Activated CD4-positive, alpha-beta T cell treated with anti-CD3 and anti-CD28 coated beads for 48 hours (primary cell): ENCODE measurements around the gene OR6K2.
"Not testable (repeated sequence)": the region's sequence is repeated elsewhere in the genome, so short reads cannot be mapped to it uniquely, and the experiment has no call there.

Source experiments
- DNase-seq: peaks from one replicate; pipeline ENCODE4 v3.0.0-alpha.2; 2020

Gene OR6K2, protein sequence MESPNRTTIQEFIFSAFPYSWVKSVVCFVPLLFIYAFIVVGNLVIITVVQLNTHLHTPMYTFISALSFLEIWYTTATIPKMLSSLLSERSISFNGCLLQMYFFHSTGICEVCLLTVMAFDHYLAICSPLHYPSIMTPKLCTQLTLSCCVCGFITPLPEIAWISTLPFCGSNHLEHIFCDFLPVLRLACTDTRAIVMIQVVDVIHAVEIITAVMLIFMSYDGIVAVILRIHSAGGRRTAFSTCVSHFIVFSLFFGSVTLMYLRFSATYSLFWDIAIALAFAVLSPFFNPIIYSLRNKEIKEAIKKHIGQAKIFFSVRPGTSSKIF

DNA sequence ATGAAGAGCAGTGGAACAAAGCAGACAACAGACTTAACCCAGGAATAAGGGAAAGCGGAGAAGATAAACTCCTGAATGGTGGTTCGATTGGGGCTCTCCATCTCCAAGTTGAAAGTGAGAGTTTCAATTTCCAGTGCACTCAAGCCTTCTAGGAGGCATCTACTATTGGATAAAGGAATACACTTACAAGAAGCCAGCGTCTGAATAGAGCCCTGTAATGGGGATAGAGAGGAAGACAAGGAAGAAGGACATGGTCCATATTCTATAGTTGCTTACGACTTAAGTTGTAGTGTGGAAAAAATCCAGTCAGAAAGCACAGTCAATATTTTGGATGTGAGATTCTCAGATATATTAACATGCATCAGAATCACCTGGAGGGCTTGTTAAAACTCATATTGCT, at the start of gene OR6K2:
OR6K2 (minus strand) TSS at position 101 of the 400 bp plus-strand sequence; CDS start at position 101, 0 bp downstream.
- no peak for DNase-seq

DNA sequence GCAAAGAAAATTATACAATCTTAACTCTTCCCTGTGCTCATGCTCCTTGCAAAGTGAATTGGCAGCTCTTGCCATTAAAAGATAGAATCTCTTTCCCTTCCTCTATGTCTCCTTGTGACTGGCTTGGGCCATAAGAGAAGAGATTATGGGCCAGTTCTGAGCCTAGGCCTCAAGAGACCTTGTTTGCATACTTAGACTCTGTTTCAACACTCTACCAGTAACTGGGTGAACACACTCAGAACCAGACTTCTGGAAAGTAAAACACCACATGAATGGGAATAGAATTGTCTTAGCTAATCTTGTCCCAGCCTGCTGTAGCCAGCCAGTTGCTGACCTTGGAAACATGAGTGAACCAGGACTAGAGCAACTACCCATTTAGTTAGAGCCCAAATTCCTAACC, 35.4 kb upstream of the OR6K2 start:
- no peak for DNase-seq

DNA sequence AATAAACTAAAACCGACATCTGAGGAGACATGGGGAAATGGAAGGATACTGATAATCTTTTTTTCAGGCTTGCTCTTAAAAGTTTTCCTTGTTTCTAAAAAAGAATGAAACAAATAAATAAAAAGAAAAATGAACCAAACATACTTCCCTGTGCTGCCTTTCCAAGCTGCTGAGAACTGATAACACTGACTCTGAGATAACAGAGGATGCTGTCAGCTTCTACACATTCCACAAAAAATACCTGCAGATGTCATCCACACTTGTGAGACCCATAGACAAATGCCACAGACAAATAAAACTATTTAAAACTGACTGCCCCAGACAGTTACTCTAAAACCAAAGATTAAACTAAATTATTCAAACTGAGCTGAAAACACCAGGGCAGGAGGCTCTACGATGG, 32.1 kb upstream of the OR6K2 start:
- no peak for DNase-seq

DNA sequence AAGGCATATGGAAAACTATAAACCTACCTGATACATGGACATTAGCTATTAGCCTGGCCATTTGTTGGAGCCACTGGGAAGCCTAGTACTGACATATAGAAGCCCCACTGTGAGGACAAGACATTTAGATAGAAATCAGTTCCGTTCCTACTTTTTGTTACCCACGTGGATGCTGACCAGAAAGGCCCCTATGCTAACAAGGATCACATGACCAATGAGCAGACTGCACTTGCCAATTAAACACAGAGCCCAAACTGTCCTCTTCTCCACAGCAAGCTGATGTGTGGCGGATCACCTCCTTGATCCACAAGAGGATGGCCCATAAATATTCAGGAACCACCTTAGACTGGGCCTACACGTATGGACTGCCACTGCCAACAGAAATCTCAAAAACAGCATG, 31.3 kb upstream of the OR6K2 start:
- DNase-seq, result no peak

DNA sequence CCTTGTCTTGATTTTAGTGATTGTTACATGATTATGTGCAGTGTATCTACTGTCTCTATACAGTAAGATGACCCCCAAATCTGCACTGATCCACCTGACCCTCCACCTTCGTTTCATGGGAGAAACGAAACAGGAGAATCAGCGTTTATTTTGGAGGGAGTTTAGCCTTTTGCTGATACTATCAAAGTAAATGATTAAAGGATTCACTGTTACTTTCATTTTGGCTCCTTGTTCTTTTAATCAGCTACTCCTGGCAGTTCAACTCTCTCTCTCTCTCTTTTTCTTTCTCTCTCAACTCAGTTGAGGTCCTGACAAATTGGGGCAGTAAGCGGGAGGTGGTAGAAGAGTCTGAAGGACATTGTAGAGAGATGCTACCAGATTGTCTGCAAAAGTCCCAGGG, 30.0 kb upstream of the OR6K2 start:
- no peak for DNase-seq

DNA sequence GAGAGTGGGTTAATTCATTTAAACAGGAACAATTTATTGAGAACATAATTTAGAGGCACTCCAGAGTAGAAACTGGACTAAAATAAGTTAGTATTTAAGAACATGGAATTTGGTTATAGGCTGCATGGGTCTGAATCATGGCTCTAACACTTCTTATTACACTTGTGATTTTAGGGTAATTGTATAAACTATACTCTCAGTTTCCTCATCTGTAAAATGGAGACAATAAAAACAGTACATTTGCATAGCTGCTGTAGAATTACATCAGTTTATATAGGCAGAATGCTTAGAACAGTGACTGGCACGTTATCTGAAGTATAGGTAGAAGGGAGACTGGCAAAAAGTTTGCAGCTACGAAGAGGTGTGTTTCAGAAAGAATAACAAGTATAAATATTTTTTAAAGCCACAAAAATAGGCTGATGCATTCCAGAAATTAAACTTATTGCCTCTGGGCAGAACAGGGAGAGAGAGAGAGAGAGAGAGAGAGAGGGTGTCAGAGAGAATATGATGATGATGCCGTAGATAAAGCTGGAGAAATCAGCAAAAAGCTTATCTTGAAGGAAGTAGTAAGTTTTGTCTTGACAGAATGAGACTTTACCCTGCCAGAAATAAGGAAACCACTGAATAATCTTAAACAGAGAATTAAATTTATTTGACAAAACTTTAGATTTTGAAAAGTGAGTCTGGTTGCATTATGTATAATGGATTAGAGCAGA, 28.2 kb upstream of the OR6K2 start:
- DNase-seq, result no peak

DNA sequence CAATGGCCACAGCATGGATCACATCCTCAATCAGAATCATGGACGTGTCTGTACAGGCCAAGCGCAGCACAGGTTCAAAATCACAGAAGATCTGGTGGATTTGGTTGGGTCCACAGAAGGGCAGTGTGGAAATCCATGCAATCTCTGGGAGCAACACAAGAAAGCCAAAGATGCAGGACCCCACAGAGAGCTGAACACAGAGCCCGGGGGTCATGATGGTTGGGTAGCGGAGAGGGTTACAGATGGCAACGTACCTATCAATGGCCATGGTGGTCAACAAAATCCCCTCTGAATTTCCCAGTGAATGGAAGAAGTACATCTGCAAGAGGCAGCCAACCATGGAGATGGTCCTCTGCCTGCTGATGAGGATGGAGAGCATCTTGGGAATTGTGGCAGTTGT, 24.0 kb upstream of the OR6K2 start:
- DNase-seq, result no peak

DNA sequence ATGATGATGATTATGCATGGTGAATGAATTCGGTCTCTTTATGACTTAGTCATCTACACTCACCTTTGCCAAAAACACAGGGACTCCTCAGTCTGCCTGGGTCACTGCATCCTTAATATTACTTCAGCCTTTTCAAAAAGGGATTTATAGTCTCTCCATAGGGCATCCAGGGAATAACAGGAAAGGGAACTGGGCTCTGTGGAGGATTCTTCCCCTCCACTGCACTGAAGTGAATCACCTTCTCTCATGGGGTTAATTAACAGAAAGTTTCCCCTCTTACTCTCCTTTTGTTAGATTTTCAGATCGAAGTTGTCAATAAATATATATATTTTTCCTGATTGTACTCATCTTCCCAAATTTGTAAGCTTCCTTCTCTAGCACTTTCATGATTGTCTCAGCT, 20.2 kb upstream of the OR6K2 start, which contains the start of gene OR6K3:
OR6K3 (minus strand) TSS at position 101 of the 400 bp plus-strand sequence. CDS start 2,605 bp downstream, outside the sequence.
- no peak for DNase-seq

DNA sequence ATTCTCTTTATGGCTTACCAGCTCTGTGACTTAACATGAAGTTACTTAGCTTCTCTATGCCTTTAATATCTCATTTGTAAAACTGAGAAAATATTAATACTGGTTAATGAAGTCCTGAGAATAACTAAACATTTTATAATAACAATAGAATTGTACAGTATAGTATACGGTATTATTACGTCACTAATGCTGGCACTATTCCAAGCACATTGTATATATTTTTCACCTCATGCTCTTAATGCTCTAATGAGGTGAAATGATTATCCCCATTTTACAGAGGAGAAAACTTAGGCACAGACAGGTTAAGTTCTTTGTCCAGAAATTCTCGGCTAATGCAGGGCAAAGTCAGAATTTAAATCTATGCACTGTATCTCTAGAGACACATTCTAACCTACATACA, 19.2 kb upstream of the OR6K2 start:
- no peak for DNase-seq

DNA sequence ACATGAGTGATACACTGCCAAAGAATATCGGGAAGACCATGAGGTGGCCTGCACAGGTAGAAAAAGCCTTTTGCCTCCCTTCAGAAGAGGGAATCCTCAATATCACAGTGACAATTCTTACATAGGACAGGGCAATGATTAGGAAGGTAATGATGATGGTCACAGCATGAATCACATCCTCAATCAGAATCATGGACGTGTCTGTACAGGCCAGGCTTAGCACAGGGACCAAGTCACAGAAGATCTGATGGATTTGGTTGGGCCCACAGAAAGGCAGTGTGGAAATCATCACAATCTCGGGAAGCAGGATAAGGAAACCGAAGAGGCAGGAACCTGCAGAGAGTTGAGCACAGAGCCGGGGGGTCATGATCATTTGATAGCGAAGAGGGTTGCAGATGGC, 16.9 kb upstream of the OR6K2 start:
- DNase-seq, result no peak

DNA sequence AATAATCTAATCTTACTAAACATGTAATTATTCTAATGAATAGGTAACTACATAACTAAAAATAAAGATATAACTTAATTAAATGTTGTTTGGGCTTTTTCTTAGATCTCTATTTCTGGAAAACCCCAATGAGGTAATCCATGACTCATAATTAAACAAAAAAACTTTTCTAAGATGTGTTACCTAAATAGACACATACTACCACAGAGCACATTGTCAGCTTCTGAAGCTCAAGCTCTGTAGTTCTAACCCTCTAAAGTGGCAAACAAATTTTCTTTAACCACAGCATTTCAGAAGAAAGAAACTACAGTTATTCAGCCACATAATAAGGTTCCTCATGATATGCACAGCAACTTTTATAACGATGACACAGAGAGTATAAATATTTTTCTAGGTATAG, 15.9 kb upstream of the OR6K2 start:
- no peak for DNase-seq

DNA sequence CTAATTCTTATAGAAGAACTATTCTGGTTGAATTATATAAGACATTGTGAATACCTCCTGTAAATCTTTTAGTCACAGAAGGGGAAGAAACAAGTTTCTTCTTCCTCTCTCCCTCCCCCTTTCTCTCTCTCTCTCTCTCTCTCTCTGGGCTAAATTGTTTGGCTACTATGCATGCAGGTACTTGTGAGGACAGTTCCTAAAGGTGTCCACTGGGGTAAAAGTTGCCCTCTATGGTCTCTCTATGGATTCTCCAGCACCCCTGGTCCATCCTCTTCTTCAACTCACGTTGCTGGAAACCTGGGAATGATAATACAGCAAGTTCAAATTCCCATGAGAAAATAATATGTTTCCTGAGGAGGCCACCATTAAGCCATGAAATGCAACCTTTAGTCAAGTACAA, 14.3 kb upstream of the OR6K2 start:
- DNase-seq, result no peak

DNA sequence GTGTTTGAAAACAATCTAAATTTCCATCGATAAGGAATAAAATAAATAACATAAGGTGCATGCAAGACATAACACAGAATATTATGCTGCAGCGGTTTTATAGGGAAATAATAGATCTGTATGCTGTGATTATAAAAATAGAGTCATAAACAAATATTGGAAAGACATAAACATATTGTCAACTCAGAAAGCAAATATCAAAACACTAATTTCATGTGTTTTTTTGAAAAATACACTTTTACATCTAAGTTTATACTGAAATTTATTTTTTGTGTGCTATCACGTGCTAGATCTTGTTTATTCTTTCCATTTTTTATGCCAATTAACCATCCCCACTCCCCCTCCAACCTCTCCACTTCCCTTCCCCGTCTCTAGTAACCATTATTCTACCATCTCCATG, 10.6 kb upstream of the OR6K2 start:
- DNase-seq, result no peak

DNA sequence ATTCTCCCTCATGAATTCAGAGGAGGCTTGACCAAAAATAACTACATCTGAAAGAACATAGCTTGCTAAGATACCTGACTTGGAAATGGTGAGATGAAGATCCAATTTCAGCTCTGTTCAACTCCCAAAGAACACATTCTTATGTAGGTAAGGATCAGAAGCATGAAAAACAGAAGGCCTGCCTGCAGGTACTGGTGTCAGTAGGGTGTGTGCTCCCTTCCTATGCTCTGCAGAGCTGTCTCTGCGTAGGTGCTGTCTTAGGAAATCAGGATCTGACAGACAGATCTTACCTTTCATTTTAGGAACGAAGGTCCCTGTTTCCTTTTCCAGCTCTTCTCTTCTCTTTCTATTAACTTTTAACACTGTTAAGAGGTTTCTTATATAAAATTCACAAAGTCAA, 5.6 kb upstream of the OR6K2 start:
- no peak for DNase-seq

DNA sequence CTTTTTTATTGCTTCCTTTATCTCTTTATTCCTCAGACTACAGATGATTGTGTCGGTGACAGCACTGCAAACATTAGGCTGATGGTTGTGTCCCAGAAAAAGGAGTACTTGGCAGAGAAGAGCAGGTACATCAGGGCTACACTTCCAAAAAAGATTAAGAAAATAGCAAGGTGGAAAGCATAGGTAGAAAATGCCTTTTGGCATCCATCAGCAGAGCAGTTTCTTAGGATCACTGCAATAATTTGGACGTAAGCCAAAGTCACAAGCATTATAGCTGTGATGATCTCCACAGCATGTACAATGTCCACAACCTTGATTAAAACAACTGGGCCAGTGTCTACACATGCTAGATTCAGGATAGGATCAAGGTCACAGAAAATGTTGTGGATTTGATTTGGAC, 5.9 kb downstream of the OR6K2 start:
- DNase-seq, result no peak

DNA sequence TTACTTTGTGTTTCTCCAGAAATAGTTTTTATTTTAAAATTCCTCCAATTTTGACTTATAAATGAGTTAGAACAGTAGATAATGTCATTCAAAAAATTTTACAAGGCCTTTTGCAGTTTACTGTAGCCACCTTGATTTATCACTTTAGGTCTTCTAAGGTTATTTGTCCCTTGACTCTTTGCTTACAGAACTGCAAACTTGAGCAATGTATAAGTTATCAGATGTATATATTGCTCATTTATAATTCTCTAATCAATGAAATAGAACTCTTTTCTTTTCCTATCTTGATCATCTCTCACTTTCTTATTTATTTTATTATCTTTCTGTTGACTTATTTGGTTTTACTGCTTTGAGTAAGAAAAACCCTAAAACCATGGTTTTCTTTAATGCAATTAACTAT, 8.1 kb downstream of the OR6K2 start:
- no peak for DNase-seq

DNA sequence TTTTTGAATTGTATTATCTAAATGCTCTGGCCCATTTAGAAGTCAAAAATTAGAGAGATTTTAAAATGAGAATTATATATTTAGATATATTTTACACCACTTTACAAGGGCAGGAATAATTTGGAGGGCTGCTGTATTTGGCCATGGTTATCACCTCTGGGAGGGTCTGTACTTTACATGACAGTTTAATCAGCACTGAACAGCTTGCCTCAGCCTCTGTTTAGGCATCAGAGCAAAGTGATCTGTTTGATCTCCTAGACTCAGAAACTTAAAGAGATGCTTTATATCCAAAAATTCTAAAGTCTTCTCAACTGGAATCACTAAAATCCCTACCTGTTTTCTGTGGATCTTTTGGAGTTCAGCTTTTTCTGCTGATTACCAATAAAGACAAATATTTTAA, 8.5 kb downstream of the OR6K2 start:
- no peak for DNase-seq

DNA sequence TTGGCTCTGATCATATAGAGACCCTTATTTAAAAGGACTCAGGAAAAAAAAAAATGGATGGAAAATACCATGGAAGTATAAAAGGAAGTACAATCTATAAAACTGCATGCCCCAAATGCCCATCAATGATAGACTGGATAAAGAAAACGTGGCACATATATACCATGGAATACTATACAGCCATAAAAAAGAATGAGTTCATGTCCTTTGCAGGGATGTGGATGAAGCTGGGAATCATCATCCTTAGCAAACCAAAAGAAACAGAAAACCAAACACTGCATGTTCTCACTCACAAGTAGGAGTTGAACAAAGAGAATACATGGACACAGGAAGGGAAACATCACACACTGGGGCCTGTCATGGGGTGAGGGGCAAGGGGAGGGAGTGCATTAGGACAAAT, 9.3 kb downstream of the OR6K2 start:
- not testable (repeated sequence) for DNase-seq

DNA sequence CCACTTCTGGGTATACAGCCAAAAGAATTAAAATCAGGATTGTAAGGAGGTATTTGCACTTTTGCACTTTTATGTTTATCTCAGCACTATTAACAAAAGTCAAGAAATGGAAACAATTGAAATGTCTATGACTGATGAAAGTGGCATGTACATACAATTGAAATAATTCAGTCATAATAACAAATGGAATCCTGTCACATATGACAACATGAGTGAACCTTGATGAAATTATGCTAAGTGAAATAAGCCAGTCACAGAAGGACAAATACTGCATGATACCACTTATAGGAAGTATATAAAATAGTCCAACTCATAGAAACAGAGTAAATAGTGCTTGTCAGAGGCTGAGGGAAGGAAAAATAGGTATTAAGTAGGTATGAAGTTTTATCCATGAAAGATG, 10.6 kb downstream of the OR6K2 start:
- DNase-seq, result no peak

DNA sequence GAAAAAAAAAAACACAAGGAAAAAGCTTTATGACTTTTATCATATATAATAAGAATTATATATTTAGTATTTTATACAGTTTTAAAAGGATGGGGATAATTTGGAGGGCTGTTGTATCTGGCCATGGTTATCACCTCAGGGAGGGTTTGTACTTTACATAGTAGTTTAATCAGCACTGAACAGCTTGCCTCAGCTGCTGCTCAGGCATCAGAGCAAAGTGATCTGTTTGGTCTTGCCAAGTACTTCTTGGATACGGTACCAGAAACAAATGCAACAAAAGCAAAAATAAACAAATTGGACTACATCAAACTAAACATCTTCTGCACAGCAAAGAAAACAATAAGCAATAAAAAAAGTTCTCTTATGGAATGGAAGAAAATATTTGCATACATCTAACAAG, 11.3 kb downstream of the OR6K2 start:
- DNase-seq, result no peak

DNA sequence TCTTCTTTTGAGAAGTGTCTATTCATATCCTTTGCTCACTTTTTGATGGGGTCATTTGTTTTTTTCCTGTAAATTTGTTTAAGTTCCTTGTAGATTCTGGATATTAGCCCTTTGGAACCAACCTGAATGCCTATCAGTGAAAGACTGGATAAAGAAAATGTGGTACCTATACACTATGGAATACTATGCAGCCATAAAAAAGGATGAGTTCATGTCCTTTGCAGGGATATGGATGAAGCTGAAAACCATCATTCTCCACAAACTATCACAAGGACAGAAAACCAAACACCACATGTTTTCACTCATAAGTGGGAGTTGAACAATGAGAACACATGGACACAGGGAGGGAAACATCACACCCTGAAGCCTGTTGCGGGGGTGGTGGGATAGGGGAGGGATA, 12.1 kb downstream of the OR6K2 start:
- DNase-seq, result not testable (repeated sequence)

DNA sequence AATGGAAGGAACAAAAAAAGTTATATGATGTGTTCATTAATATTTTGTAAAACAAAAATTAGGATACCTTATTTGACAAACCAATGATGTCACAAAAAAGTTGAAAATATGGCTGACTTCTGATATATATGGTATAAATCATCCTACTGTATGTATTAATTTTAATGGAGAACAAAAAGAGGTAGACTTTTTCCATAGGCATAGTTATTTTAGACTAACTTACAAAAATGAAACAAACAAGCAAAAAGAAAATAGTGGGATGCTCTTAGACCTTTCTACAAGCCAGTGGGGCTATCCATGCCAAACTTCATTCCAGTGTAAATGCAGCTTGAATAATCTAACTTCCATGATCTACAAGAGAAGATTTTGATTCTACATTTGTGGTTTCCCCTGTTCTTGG, 13.4 kb downstream of the OR6K2 start:
- DNase-seq, result no peak

DNA sequence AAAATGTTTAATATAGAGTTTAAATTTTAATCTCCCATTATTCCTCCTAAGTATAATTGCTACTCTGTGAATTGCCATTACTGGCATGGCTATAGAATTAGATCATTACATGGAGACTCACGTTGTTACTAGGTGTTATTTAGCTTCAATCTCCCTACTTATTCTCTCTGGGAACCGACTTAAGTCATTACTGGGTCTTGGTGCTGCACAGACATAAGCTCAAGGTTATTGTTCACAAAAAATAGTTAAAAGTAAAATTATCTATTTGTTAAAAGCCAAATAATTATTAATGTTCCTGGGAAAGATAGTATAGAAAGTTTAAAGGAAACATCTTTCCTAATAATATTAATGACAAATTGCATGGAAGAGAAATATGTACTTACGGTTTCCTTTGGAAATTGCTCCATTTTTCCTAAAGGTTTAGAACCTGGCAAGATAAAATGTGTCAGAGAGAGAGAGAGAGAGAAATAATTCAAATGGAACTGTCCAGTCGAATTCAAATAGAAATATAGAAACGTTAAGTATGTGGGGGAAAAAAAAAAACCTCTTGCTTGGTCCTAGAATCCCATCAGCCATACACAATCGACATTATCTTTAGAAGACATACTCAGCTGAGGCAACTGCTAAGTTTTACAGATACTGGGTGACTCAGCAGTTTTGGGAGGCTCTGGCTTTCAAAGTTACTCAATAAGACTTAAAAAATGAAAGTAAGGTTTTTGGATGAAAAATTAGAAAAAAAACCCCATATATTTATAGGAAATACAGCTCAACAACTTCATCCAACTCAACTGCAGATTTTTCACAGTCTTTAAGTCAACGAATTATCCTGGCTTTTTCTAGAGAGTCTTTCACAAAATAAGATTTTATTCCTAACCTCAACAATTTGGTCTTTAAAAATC, 14.1 kb downstream of the OR6K2 start, which contains the start of gene SPTA1:
SPTA1 (minus strand) TSS at position 605 of the 899 bp plus-strand sequence; CDS start at position 407, 198 bp downstream.
- no peak for DNase-seq
